K562 (cell line): ENCODE measurements around the gene LMNB1. TPM values are rescaled to one million over a fixed set of nuclear protein-coding genes. Genes with fewer than 3 reads are reported as not detected.

Experiments
- ATF3 ChIP-seq, 2 experiments: fragments of 450-650 bp in 1 of 2; sonication (generic) in 1 of 2; formaldehyde crosslinking in 1 of 2; IDR thresholded peaks in 1 of 2; conservative IDR thresholded peaks in 1 of 2; 2 replicates each; pipeline versions ENCODE4 v1.6.1 to v1.8.1; 2016 to 2023; ENCODE audit warnings: mild to moderate bottlenecking in 2 of 2, moderate library complexity in 2 of 2, inconsistent platforms in 1 of 2, missing genetic modification reagents in 1 of 2
- CBFA2T3 ChIP-seq: fragments of 450-650 bp; IDR thresholded peaks from 2 replicates; pipeline ENCODE4 v1.6.1; 2017
- CTBP1 ChIP-seq: fragments of 450-650 bp; IDR thresholded peaks from 2 replicates; pipeline ENCODE4 v1.6.1; 2016; ENCODE audit warnings: borderline replicate concordance
- EGR1 ChIP-seq: fragments of 450-650 bp; conservative IDR thresholded peaks from 2 replicates; pipeline ENCODE4 v1.6.1; 2017; ENCODE audit warnings: mild to moderate bottlenecking
- FOXA1 ChIP-seq: fragments of 450-650 bp; IDR thresholded peaks from 2 replicates; pipeline ENCODE4 v1.6.1; 2016; ENCODE audit warnings: mild to moderate bottlenecking, borderline replicate concordance
- FOXA3 ChIP-seq, 2 experiments: fragments of 450-650 bp in 1 of 2; sonication (generic) in 1 of 2; formaldehyde crosslinking; IDR thresholded peaks in 1 of 2; conservative IDR thresholded peaks in 1 of 2; 2 replicates each; pipeline versions ENCODE4 v1.4.0 to v1.8.0; 2020 to 2022; ENCODE audit warnings: mild to moderate bottlenecking in 2 of 2, missing genetic modification reagents in 1 of 2
- GABPA ChIP-seq: fragments of 200-800 bp; sonication (Bioruptor generic); conservative IDR thresholded peaks from 2 replicates; pipeline ENCODE4 v1.6.1; 2016; ENCODE audit warnings: low read depth, missing genetic modification characterization, missing compliant biosample characterization
- GTF2F1 ChIP-seq: IDR thresholded peaks from 2 replicates; pipeline ENCODE4 v1.6.1; 2011; ENCODE audit warnings: low read depth, low read length, improper control_type of control experiment
- ILF3 ChIP-seq: fragments of 450-650 bp; IDR thresholded peaks from 2 replicates; pipeline ENCODE4 v1.6.1; 2018; ENCODE audit warnings: antibody characterized with exemption, mild to moderate bottlenecking, moderate library complexity, borderline replicate concordance
- JUNB ChIP-seq: fragments of 450-650 bp; formaldehyde crosslinking; conservative IDR thresholded peaks from 2 replicates; pipeline ENCODE4 v1.4.0; 2020; ENCODE audit warnings: mild to moderate bottlenecking
- JUND ChIP-seq, 2 experiments: IDR thresholded peaks; 2 replicates in 1 of 2; 3 replicates in 1 of 2; pipeline ENCODE4 v1.6.1; 2011; ENCODE audit warnings: borderline replicate concordance in 2 of 2, low read depth in 2 of 2, low read length in 2 of 2, improper control_type of control experiment in 1 of 2, missing biosample characterization in 1 of 2, missing genetic modification characterization in 1 of 2, missing genetic modification reagents in 1 of 2
- MECOM ChIP-seq: fragments of 250-450 bp; sonication (Bioruptor Pico); IDR thresholded peaks from 2 replicates; pipeline ENCODE4 v1.8.0; 2022; ENCODE audit warnings: inconsistent platforms
- PBX2 ChIP-seq, 2 experiments: IDR thresholded peaks in 1 of 2; conservative IDR thresholded peaks in 1 of 2; 2 replicates each; pipeline ENCODE4 v1.6.1; 2016; ENCODE audit warnings: low read depth in 2 of 2, mild to moderate bottlenecking in 1 of 2, missing compliant biosample characterization in 1 of 2, missing genetic modification characterization in 1 of 2, moderate library complexity in 1 of 2
- PCBP2 ChIP-seq: fragments of 200-400 bp; formaldehyde crosslinking; IDR thresholded peaks from 2 replicates; pipeline ENCODE4 v1.6.1; 2018; ENCODE audit warnings: low read length, low read depth, mild to moderate bottlenecking, moderate library complexity; ENCODE audit not compliant: poor library complexity, severe bottlenecking
- POLR2AphosphoS2 ChIP-seq: IDR thresholded peaks from 2 replicates; pipeline ENCODE4 v1.6.1; 2012; ENCODE audit warnings: low read length, improper control_type of control experiment
- PRDM10 ChIP-seq: fragments of 450-650 bp; IDR thresholded peaks from 2 replicates; pipeline ENCODE4 v1.6.1; 2018; ENCODE audit not compliant: partially characterized antibody
- RNF2 ChIP-seq: sonication (generic); IDR thresholded peaks from 2 replicates; pipeline ENCODE4 v1.6.1; 2016
- SRF ChIP-seq, 2 experiments: fragments of 250-450, 450-650 bp in 1 of 2; sonication (Bioruptor Pico) in 1 of 2; sonication (generic) in 1 of 2; formaldehyde crosslinking; IDR thresholded peaks; 2 replicates each; pipeline versions ENCODE4 v1.5.0 to v1.5.1; 2020 to 2022; ENCODE audit warnings: mild to moderate bottlenecking in 1 of 2, missing genetic modification reagents in 1 of 2
- TEAD1 ChIP-seq, 2 experiments: fragments of 450-650 bp in 1 of 2; sonication (generic) in 1 of 2; formaldehyde crosslinking; IDR thresholded peaks; 2 replicates each; pipeline versions ENCODE4 v1.4.0 to v1.8.0; 2020 to 2022; ENCODE audit warnings: mild to moderate bottlenecking in 2 of 2, missing genetic modification reagents in 1 of 2
- polyA plus RNA-seq, 8 experiments: library from polyadenylated mRNA; depleted of rRNA in 4 of 8; stranded (reverse) in 5 of 8; unstranded in 3 of 8; fragments of >200 nt; fragmentation: Nextera tagmentation in 2 of 8; fragmentation: Illumina TruSeq in 1 of 8; extraction: Ambion mirVana in 2 of 8; extraction: Trizol in 1 of 8; gene quantifications; 2 replicates each; pipeline versions ENCODE4 v1.2.1 to v1.2.3, GENCODE V29; 2011 to 2014; ENCODE audit warnings: inconsistent platforms in 1 of 8, missing spikeins in 1 of 8
- total RNA-seq, 7 experiments: library from RNA; depleted of rRNA in 6 of 7; stranded (reverse); fragments of >200 nt in 6 of 7; fragmentation: Illumina TruSeq in 2 of 7; extraction: Trizol in 2 of 7; gene quantifications; 2 replicates each; pipeline versions ENCODE4 v1.2.1 to v1.2.3, GENCODE V29; 2011 to 2021; ENCODE audit warnings: low replicate concordance in 1 of 7

LMNB1 gene
- total and polyA plus RNA-seq, 9 of the 15 experiments (the other 6 are each of a cell fraction or from before 2014, with no cell fraction given): 2.8 to 190 (median 131) TPM

- TF ChIP-seq PBX2 (CRISPR knock-in tag; IDR thresholded peaks at IDR 0.05; ENCODE audit: low read depth) (no peak), PBX2 (tag; conservative IDR thresholded peaks at IDR 0.05; ENCODE audit: low read depth) (peak; percentile 95), CBFA2T3 (peak; percentile 100), JUNB (CRISPR knock-in tag) (peak; percentile 51; the same call in 1 of the 2 replicates), FOXA3 (CRISPR knock-in tag; conservative IDR thresholded peaks at IDR 0.05 in 1 of 2, IDR thresholded peaks at IDR 0.05 in 1 of 2) (peak in 1 of 2 experiments; percentile 61; a peak in 2 of 4 replicates), SRF (CRISPR knock-in tag; IDR thresholded peaks at IDR 0.05) (peak in 1 of 2 experiments; percentile 24; a peak in 1 of 4 replicates), MECOM (CRISPR knock-in tag) (peak; percentile 94), GTF2F1 (no peak), RNF2 (peak; percentile 93), ILF3 (peak; percentile 87), EGR1 (peak; percentile 48), JUND (IDR thresholded peaks at IDR 0.05; ENCODE audit: borderline replicate concordance, low read depth, low read length) (peak; percentile 98), JUND (tag; IDR thresholded peaks at IDR 0.05; ENCODE audit: borderline replicate concordance, low read depth, low read length) (peak; percentile 98; the same call in 2 of the 3 replicates), PCBP2 (no peak), TEAD1 (CRISPR knock-in tag; IDR thresholded peaks at IDR 0.05) (peak; percentile 59 to 79; a peak in 2 of 4 replicates), POLR2AphosphoS2 (0 out of 2 replicates have a peak, but pooled peaks have one; percentile 40), FOXA1 (no peak), CTBP1 (peak; percentile 99), ATF3 (IDR thresholded peaks at IDR 0.05) (peak; percentile 97), ATF3 (CRISPR knock-in tag; conservative IDR thresholded peaks at IDR 0.05) (peak; percentile 90; the same call in 1 of the 2 replicates), GABPA (tag) (peak; percentile 40; the same call in 1 of the 2 replicates), PRDM10 (peak; percentile 68)
These were observed 107.4 kb downstream of the LMNB1 start (continued) for GRCh38 chr5:126884269-126884819.
